Epithelial cell of esophagus (primary cell): ENCODE results near the gene TSHZ2.

Experiments
- DNase-seq: peaks from one replicate; pipeline ENCODE4 v3.0.0; 2010; ENCODE audit warnings: low read depth
- H3K4me3 ChIP-seq: 2 replicates; pipeline ENCODE4 v1.5.1; 2011; ENCODE audit warnings: mild to moderate bottlenecking, low read length, control low read depth
- CTCF ChIP-seq: IDR thresholded peaks from 2 replicates; pipeline ENCODE4 v1.5.1; 2011; ENCODE audit warnings: low read depth, mild to moderate bottlenecking, low read length, control low read depth, inconsistent platforms; ENCODE audit not compliant: insufficient read depth; ENCODE audit errors: missing control alignments

TSHZ2 gene

DNA sequence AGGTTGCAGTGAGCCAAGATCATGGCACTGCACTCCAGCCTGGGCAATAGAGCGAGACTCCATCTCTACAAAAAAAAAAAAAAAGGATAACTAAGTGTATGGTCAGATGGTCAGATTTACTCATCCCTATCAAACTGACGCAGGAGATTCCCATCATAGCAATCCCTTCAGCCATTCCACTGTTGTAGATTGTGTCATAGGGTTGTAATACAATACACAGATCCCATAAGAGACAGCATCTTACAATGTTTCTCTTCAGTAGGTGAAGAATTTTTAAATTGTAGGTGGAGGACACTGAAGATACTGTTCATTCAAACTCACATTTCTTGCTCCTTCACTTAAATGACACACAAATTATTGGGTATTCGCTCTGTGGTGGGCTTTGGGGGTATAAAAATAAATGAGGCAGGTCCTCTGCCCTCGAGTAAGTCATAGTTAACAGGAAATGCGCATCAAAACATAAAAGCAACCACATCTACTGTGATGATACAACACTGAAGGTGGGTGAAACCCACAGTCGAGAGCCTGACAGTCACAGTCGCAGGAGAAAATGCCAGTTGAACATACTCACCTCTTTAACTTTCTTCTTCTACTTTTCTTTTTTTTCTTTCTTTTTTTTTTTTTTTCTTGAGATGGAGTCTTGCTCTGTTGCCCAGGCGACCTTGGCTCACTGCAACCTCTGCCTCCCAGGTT is 416.0 kb downstream of the TSHZ2 start:
- H3K4me3 ChIP-seq: no peak overlapping the region
- DNase-seq: no peak
- no peak for TF ChIP-seq CTCF

GRCh38 chr20:53389516-53390300 is 417.6 kb downstream of the TSHZ2 start:
- DNase-seq: no peak
- no peak for TF ChIP-seq CTCF
- H3K4me3 ChIP-seq: no peak overlapping the region

GRCh38 chr20:53390770-53391169 is 418.6 kb downstream of the TSHZ2 start:
- no peak for TF ChIP-seq CTCF
- no peak for DNase-seq
- no peak overlapping the region for H3K4me3 ChIP-seq

GRCh38 chr20:53394433-53394832 is 422.3 kb downstream of the TSHZ2 start:
- no peak for DNase-seq
- no peak overlapping the region for H3K4me3 ChIP-seq
- no peak for TF ChIP-seq CTCF

GRCh38 chr20:53395188-53395923 is 423.2 kb downstream of the TSHZ2 start:
- no peak for TF ChIP-seq CTCF
- no peak overlapping the region for H3K4me3 ChIP-seq
- no peak for DNase-seq

DNA sequence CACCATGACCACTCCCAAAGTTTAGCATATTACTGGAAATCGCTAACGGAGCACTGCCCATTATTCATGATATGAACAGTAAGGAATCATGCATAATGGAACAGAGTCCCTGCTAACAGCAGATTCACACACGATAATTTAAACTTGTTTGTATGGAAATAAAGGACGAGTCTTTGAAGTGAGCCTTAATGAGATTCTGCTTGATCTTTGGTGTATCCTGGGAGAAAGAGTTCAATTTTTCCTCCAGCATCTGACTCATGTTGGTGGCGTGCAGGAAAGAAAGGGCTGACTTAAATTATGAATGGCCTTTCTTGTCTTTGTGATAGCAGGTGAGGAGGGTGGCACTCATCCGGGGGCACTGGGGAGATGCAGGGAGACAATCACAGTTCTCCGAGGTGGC is 426.9 kb downstream of the TSHZ2 start:
- DNase-seq: no peak
- no peak for TF ChIP-seq CTCF
- H3K4me3 ChIP-seq: no peak overlapping the region
